HCT116 (cell line): Measurements from ENCODE around the gene MIER2.

Source experiments
- POLR2A ChIP-seq: IDR thresholded peaks from 2 replicates; pipeline ENCODE4 v1.7.0; 2011; ENCODE audit warnings: borderline replicate concordance; ENCODE audit not compliant: insufficient read depth, insufficient read length; ENCODE audit errors: extremely low read depth
- POLR2AphosphoS5 ChIP-seq: IDR thresholded peaks from 2 replicates; pipeline ENCODE4 v1.6.1; 2011; ENCODE audit warnings: mild to moderate bottlenecking, low read depth, low read length, moderate library complexity
- SP1 ChIP-seq: IDR thresholded peaks from 2 replicates; pipeline ENCODE4 v1.6.1; 2012; ENCODE audit warnings: low read depth
- ZNF274 ChIP-seq: fragments of 200-500 bp; sonication (Bioruptor generic); IDR thresholded peaks from 2 replicates; pipeline ENCODE4 v1.6.1; 2014; ENCODE audit warnings: mild to moderate bottlenecking, low read depth, low read length, inconsistent platforms
- TF ChIP-seq, protein P1 (sequence below): IDR thresholded peaks from 2 replicates; pipeline ENCODE4 v1.6.1; 2012; ENCODE audit warnings: low read depth
- TF ChIP-seq, protein P2 (sequence below), 3 experiments: fragments of 200-600 bp in 1 of 3; sonication (generic) in 1 of 3; IDR thresholded peaks in 2 of 3; conservative IDR thresholded peaks in 1 of 3; 2 replicates each; pipeline ENCODE4 v1.5.1; 2012 to 2017; ENCODE audit warnings: low read depth in 2 of 3, low read length in 2 of 3, antibody characterized with exemption in 1 of 3, borderline replicate concordance in 1 of 3, control low read depth in 1 of 3, mild to moderate bottlenecking in 1 of 3, mixed read lengths in 1 of 3, mixed run types in 1 of 3, moderate library complexity in 1 of 3; ENCODE audit not compliant: insufficient read depth in 1 of 3
- TF ChIP-seq, protein P3 (sequence below): IDR thresholded peaks from 2 replicates; pipeline ENCODE4 v1.6.1; 2012
- TF ChIP-seq, protein P4 (sequence below): IDR thresholded peaks from 2 replicates; pipeline ENCODE4 v1.6.1; 2012

DNA sequence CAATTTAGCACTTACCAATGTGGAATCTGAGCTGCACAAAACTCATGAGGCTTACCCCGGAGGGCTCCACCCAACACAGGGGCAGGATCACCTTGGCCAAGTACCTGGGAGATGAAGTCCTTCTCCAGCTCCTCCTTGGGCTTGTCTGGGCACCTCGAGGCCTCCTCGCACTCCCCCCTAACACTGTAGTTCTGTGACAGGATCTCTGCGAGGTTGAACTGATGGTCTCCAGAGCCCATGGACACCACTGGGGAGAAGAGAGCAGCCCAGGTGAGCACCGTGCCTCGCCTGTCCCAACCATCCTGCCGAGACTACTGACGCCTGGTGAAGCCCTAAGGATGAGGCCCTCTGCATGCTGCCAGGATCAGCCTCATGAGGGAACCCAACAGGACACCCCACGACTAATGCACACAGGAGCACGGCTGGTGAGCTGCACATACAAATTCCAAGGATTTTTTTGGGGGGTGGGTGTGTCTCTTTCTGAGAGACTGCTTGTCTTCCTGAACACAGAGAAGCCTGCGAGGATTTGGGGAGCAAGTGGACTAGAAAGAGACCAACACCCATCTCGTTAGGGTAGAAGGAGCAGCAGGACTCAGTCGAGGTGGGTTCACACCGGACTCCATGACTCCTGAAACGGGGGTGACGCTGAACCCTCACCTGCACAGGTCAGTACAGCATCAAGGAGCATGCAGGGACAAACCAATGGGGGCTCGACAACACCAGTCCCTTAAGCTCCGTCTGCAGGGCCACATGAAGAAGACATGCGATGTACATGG is 10.1 kb downstream of the MIER2 start:
- TF ChIP-seq SP1, result no peak
- TF ChIP-seq POLR2A, result no peak
- TF ChIP-seq, protein P1, sequence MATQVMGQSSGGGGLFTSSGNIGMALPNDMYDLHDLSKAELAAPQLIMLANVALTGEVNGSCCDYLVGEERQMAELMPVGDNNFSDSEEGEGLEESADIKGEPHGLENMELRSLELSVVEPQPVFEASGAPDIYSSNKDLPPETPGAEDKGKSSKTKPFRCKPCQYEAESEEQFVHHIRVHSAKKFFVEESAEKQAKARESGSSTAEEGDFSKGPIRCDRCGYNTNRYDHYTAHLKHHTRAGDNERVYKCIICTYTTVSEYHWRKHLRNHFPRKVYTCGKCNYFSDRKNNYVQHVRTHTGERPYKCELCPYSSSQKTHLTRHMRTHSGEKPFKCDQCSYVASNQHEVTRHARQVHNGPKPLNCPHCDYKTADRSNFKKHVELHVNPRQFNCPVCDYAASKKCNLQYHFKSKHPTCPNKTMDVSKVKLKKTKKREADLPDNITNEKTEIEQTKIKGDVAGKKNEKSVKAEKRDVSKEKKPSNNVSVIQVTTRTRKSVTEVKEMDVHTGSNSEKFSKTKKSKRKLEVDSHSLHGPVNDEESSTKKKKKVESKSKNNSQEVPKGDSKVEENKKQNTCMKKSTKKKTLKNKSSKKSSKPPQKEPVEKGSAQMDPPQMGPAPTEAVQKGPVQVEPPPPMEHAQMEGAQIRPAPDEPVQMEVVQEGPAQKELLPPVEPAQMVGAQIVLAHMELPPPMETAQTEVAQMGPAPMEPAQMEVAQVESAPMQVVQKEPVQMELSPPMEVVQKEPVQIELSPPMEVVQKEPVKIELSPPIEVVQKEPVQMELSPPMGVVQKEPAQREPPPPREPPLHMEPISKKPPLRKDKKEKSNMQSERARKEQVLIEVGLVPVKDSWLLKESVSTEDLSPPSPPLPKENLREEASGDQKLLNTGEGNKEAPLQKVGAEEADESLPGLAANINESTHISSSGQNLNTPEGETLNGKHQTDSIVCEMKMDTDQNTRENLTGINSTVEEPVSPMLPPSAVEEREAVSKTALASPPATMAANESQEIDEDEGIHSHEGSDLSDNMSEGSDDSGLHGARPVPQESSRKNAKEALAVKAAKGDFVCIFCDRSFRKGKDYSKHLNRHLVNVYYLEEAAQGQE, result no peak
- TF ChIP-seq, protein P2, sequence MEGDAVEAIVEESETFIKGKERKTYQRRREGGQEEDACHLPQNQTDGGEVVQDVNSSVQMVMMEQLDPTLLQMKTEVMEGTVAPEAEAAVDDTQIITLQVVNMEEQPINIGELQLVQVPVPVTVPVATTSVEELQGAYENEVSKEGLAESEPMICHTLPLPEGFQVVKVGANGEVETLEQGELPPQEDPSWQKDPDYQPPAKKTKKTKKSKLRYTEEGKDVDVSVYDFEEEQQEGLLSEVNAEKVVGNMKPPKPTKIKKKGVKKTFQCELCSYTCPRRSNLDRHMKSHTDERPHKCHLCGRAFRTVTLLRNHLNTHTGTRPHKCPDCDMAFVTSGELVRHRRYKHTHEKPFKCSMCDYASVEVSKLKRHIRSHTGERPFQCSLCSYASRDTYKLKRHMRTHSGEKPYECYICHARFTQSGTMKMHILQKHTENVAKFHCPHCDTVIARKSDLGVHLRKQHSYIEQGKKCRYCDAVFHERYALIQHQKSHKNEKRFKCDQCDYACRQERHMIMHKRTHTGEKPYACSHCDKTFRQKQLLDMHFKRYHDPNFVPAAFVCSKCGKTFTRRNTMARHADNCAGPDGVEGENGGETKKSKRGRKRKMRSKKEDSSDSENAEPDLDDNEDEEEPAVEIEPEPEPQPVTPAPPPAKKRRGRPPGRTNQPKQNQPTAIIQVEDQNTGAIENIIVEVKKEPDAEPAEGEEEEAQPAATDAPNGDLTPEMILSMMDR (IDR thresholded peaks at IDR 0.05 in 2 of 3, conservative IDR thresholded peaks at IDR 0.05 in 1 of 3; ENCODE audit: borderline replicate concordance in 1 of 3, insufficient read depth in 1 of 3, low read depth in 2 of 3, low read length in 2 of 3), result no peak
- TF ChIP-seq POLR2AphosphoS5, result no peak
- no peak for TF ChIP-seq ZNF274
- TF ChIP-seq, protein P3, sequence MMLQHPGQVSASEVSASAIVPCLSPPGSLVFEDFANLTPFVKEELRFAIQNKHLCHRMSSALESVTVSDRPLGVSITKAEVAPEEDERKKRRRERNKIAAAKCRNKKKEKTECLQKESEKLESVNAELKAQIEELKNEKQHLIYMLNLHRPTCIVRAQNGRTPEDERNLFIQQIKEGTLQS, result no peak
- TF ChIP-seq, protein P4, sequence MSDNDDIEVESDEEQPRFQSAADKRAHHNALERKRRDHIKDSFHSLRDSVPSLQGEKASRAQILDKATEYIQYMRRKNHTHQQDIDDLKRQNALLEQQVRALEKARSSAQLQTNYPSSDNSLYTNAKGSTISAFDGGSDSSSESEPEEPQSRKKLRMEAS, result no peak
